Heart right ventricle (tissue), 16 donors: ENCODE results near the gene RHOC. TPM values are rescaled to one million over a fixed set of nuclear protein-coding genes. Genes with fewer than 3 reads are reported as not detected.
"Not testable (repeated sequence)": the region's sequence is repeated elsewhere in the genome, so short reads cannot be mapped to it uniquely, and the experiment has no call there.

Experiments
- ATAC-seq, 8 donors: fragments of 200-7000 bp; cut with Tn5 transposase; one replicate each; pipeline ENCODE4 v1.9.1; 2020; ENCODE audit warnings: mild to moderate bottlenecking in 8 of 8, moderate library complexity in 8 of 8, moderate number of reproducible peaks in 1 of 8
- DNase-seq, 2 donors: peaks; one replicate each; pipeline ENCODE4 v3.0.0-alpha.2; 2020
- H3K27ac ChIP-seq, 10 donors: fragments of 200-600 bp; sonication (generic) in 2 of 10; one replicate each; pipeline versions ENCODE4 v1.5.0 to v1.8.0; 2020 to 2022; ENCODE audit warnings: mild to moderate bottlenecking in 3 of 10
- H3K27me3 ChIP-seq, 7 donors: fragments of 200-600 bp; one replicate each; pipeline ENCODE4 v1.8.0; 2021 to 2022; ENCODE audit warnings: mild to moderate bottlenecking in 2 of 7
- H3K36me3 ChIP-seq, 9 donors: fragments of 200-600 bp; sonication (generic) in 1 of 9; one replicate each; pipeline versions ENCODE4 v1.5.0 to v1.8.0; 2020 to 2022; ENCODE audit warnings: mild to moderate bottlenecking in 2 of 9
- H3K4me1 ChIP-seq, 9 donors: fragments of 200-600 bp; sonication (generic) in 1 of 9; one replicate each; pipeline versions ENCODE4 v1.5.0 to v1.8.0; 2020 to 2022; ENCODE audit warnings: mild to moderate bottlenecking in 4 of 9
- H3K4me3 ChIP-seq, 10 donors: fragments of 200-600 bp; sonication (generic) in 2 of 10; one replicate each; pipeline versions ENCODE4 v1.5.0 to v1.8.0; 2020 to 2022; ENCODE audit warnings: mild to moderate bottlenecking in 7 of 10, moderate library complexity in 2 of 10
- H3K9me3 ChIP-seq, 11 donors: fragments of 200-600 bp in 10 of 11; sonication (generic) in 2 of 11; one replicate each; pipeline versions ENCODE4 v1.5.0 to v1.8.0; 2013 to 2022; ENCODE audit warnings: mild to moderate bottlenecking in 2 of 11, control low read depth in 1 of 11, moderate library complexity in 1 of 11
- CTCF ChIP-seq, 9 donors: fragments of 200-600 bp; sonication (generic) in 2 of 9; IDR thresholded peaks; one replicate each; pipeline versions ENCODE4 v1.5.0 to v1.8.0; 2021 to 2022; ENCODE audit warnings: antibody characterized with exemption in 9 of 9, mild to moderate bottlenecking in 5 of 9, moderate library complexity in 1 of 9
- WGBS, 2 donors: extraction: QIAGEN DNeasy Blood & Tissue Kit; methylation state at CpG; one replicate each; pipeline ENCODE4 v1.1.7; 2013; ENCODE audit warnings: inconsistent platforms in 1 of 2; 5-methylcytosine and 5-hydroxymethylcytosine counted together
- intact Hi-C, 10 donors: fragments of 100-400 bp; cut with DNase I; formaldehyde crosslinking; loops; one replicate each; pipeline versions ENCODE4 v1.11.1 to v1.14.2; 2022
- polyA plus RNA-seq, 2 donors: library from polyadenylated mRNA; stranded (reverse); fragments of 200-250 nt; gene quantifications; one replicate each; pipeline ENCODE4 v1.2.3, GENCODE V29; 2013
- total RNA-seq, 10 donors: library from RNA; stranded (reverse); fragmentation: NEBNext Ultra II Directional in 3 of 10; extraction: Animal tissue kit (Norgen Biotek cat#: 25700) in 3 of 10; gene quantifications; one replicate each; pipeline versions ENCODE4 v1.2.1 to v1.2.4, GENCODE V29; 2021 to 2023
- donor health status: Arrhythmogenic right ventricular cardiomyopathy.
- donor health status: ischemic (EF 13 %, LVEDD 7.1; RV severe dilation, severe dysfunction).
- donor health status: healthy with polysubstance abuse.
- donor health status: DM: no; HTN: yes; CAD: no.
- donor health status: DM: no; HTN: no; CAD: no.
- donor health status: ischemic (EF 25% LVEDD 6.9; RV normal size, moderate dysfunction).
- donor health status: ischemic (EF 25% LVEDD 5.7; RV mildly dilated, moderate dysfunction).
- donor health status: healthy.
- donor health status: DM: yes; HTN: yes; CAD: no.
- donor health status: Ischemic cardiomyopathy.
- donor health status: ischemic (EF 35%, LVEDD 5.7; RV mildly dilated, moderate dysfunction).
- donor health status: nonischemic (EF 11% LVEDD 7.7; RV severe dilation, severe dysfunction).
- donor health status: DM: yes; HTN: yes; CAD: no.
- donor health status: PGD.
- donor health status: ischemic (EF 29% LVEDD 5.4; RV normal size, mild dysfunction).
- donor health status: nonischemic (EF 23%, LVEDD 6.1; RV moderate dilation, normal function).

The RHOC gene
- total and polyA plus RNA-seq, 12 donors = 115 to 408 (median 160) TPM

- no peak overlapping the region for H3K27ac ChIP-seq
- ATAC-seq (no peak), DNase-seq (no peak)
- intact Hi-C loops = no loop called here
- no peaks in the 10 kb centered on the region for H3K36me3 ChIP-seq
- no peak overlapping the region for H3K4me3 ChIP-seq
- WGBS, 2 donors = 93 to 94% methylated on average over 1 of the region's 1 CpG
- TF ChIP-seq CTCF (IDR thresholded peaks at IDR 0.05) = no peak
- H3K9me3 ChIP-seq = no peaks in the 10 kb centered on the region
- no peaks in the 10 kb centered on the region for H3K4me1 ChIP-seq
- peaks cover 0 to 13% (median 3%) of the 10 kb centered on the region in 7 donors for H3K27me3 ChIP-seq
Measured at GRCh38 chr1:112731451-112731850, 24.5 kb upstream of the RHOC start.

- WGBS, 2 donors = 63 to 71% methylated on average over 1 of the region's 1 CpG
- intact Hi-C loops = loop anchor here in 2 of 10 donors (5.0 to 10.0 kb wide), 2 partner anchors 62 to 315 kb away; no protein-coding TSS in a partner anchor
Measured at GRCh38 chr1:112729909-112730308, 23.0 kb upstream of the RHOC start.

GRCh38 chr1:112729011-112729410 lies 22.1 kb upstream of the RHOC start:
- H3K27ac ChIP-seq, H3K9me3 ChIP-seq, H3K4me1 ChIP-seq, H3K4me3 ChIP-seq, H3K27me3 ChIP-seq, H3K36me3 ChIP-seq, DNase-seq, ATAC-seq: not testable (repeated sequence)
- intact Hi-C loops = loop anchor here in 2 of 10 donors (5.0 to 10.0 kb wide), 2 partner anchors 63 to 316 kb away; no protein-coding TSS in a partner anchor
- 70 to 75% methylated on average over 3 of the region's 3 CpGs for WGBS, 2 donors

More at GRCh38 chr1:112729909-112730308, 23.0 kb upstream of the RHOC start:
- H3K27me3 ChIP-seq = peaks cover 0 to 9% (median 0%) of the 10 kb centered on the region in 7 donors
- TF ChIP-seq CTCF (IDR thresholded peaks at IDR 0.05) = no peak
- H3K9me3 ChIP-seq = no peaks in the 10 kb centered on the region
- no peak overlapping the region for H3K4me3 ChIP-seq
- H3K36me3 ChIP-seq = no peaks in the 10 kb centered on the region
- ATAC-seq (no peak), DNase-seq (no peak)
- no peak overlapping the region for H3K27ac ChIP-seq
- no peaks in the 10 kb centered on the region for H3K4me1 ChIP-seq

- H3K4me1 ChIP-seq, H3K36me3 ChIP-seq, H3K9me3 ChIP-seq, H3K27me3 ChIP-seq, H3K27ac ChIP-seq, DNase-seq, H3K4me3 ChIP-seq, ATAC-seq: not testable (repeated sequence)
- WGBS, 2 donors = 91 to 94% methylated on average over 28 to 33 of the region's 33 CpGs
- intact Hi-C loops = loop anchor here in 2 of 10 donors (5.0 to 10.0 kb wide), 2 partner anchors 64 to 316 kb away; no protein-coding TSS in a partner anchor
Measured at GRCh38 chr1:112728306-112728971, 21.5 kb upstream of the RHOC start.

GRCh38 chr1:112727716-112728115 lies 20.8 kb upstream of the RHOC start:
- 59 to 64% methylated on average over 2 of the region's 2 CpGs for WGBS, 2 donors
- Histone ChIP-seq H3K27me3 (peaks cover 0 to 15% (median 0%) of the 10 kb centered on the region in 7 donors), H3K27ac (no peak overlapping the region), H3K36me3 (no peaks in the 10 kb centered on the region), H3K4me1 (peaks cover 0 to 7% (median 0%) of the 10 kb centered on the region in 9 donors), H3K4me3 (no peak overlapping the region), H3K9me3 (no peaks in the 10 kb centered on the region)
- ATAC-seq (no peak), DNase-seq (no peak)
- TF ChIP-seq CTCF (IDR thresholded peaks at IDR 0.05) = no peak
- intact Hi-C loops = loop anchor here in 2 of 10 donors (5.0 to 10.0 kb wide), 2 partner anchors 65 to 317 kb away; no protein-coding TSS in a partner anchor

- H3K27ac ChIP-seq, DNase-seq, H3K9me3 ChIP-seq, ATAC-seq, H3K36me3 ChIP-seq, H3K4me3 ChIP-seq: not testable (repeated sequence)
- WGBS, 2 donors = 95 to 98% methylated on average over 2 of the region's 4 CpGs
- Histone ChIP-seq H3K4me1 (peaks cover 0 to 14% (median 7%) of the 10 kb centered on the region in 9 donors), H3K27me3 (peaks cover 0 to 27% (median 7%) of the 10 kb centered on the region in 7 donors)
- intact Hi-C loops = loop anchor here in 1 of 10 donors (10.0 kb wide), 1 partner anchor 321 kb away; no protein-coding TSS in a partner anchor
Measured at GRCh38 chr1:112724240-112724639, 17.3 kb upstream of the RHOC start.
